ENCODE data around the gene YIF1A. TPM values are rescaled to one million over a fixed set of nuclear protein-coding genes. Genes with fewer than 3 reads are reported as not detected.
"Not testable (repeated sequence)": the region's sequence is repeated elsewhere in the genome, so short reads cannot be mapped to it uniquely, and the experiment has no call there.

The YIF1A gene
- polyA plus RNA-seq, 1 donor (not counting 4 experiments of a cell fraction or from before 2014, with no cell fraction given), result 80.3 TPM

- no peak for FAIRE-seq
- no peaks in the 10 kb centered on the region for H3K9me1 ChIP-seq (ENCODE audit: control insufficient read depth, extremely low read depth, insufficient read depth, low read length)
- H3K4me2 ChIP-seq (ENCODE audit: control insufficient read depth, extremely low read depth, insufficient read depth, low read depth, low read length), result no peak overlapping the region
- H3K4me3 ChIP-seq (ENCODE audit: control insufficient read depth in 2 of 3, extremely low read depth in 1 of 3, insufficient read depth in 2 of 3, low read depth in 1 of 3, low read length in 3 of 3), result no peak overlapping the region
- H2AFZ ChIP-seq (ENCODE audit: control insufficient read depth, low read length), result no peak overlapping the region
- no peak overlapping the region for H3K9ac ChIP-seq (ENCODE audit: control insufficient read depth, extremely low read depth, insufficient read depth, low read length)
- H3K9me3 ChIP-seq (ENCODE audit: control insufficient read depth, low read depth, low read length), result no peaks in the 10 kb centered on the region
- peaks cover 36% of the 10 kb centered on the region for H3K4me1 ChIP-seq (ENCODE audit: control insufficient read depth, extremely low read depth, insufficient read depth, low read length)
- no peaks in the 10 kb centered on the region for H3K27me3 ChIP-seq (ENCODE audit: control insufficient read depth, extremely low read depth, insufficient read depth, low read length)
- no peak for DNase-seq (ENCODE audit: low read depth, low spot score)
- H3K27ac ChIP-seq (ENCODE audit: control insufficient read depth, insufficient read depth, low read length), result no peak overlapping the region
- no peak for TF ChIP-seq EZH2 (IDR thresholded peaks at IDR 0.05; ENCODE audit: low read length)
- TF ChIP-seq, protein P1, sequence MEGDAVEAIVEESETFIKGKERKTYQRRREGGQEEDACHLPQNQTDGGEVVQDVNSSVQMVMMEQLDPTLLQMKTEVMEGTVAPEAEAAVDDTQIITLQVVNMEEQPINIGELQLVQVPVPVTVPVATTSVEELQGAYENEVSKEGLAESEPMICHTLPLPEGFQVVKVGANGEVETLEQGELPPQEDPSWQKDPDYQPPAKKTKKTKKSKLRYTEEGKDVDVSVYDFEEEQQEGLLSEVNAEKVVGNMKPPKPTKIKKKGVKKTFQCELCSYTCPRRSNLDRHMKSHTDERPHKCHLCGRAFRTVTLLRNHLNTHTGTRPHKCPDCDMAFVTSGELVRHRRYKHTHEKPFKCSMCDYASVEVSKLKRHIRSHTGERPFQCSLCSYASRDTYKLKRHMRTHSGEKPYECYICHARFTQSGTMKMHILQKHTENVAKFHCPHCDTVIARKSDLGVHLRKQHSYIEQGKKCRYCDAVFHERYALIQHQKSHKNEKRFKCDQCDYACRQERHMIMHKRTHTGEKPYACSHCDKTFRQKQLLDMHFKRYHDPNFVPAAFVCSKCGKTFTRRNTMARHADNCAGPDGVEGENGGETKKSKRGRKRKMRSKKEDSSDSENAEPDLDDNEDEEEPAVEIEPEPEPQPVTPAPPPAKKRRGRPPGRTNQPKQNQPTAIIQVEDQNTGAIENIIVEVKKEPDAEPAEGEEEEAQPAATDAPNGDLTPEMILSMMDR (optimal IDR thresholded peaks at IDR 0.05 in 1 of 3, IDR thresholded peaks at IDR 0.05 in 1 of 3, conservative IDR thresholded peaks at IDR 0.05 in 1 of 3; ENCODE audit: extremely low read depth in 1 of 3, insufficient read depth in 2 of 3, low read length in 3 of 3), result no peak
- no peaks in the 10 kb centered on the region for H3K79me2 ChIP-seq (ENCODE audit: control insufficient read depth, insufficient read depth, low read length)
- H4K20me1 ChIP-seq (ENCODE audit: control insufficient read depth, extremely low read depth, insufficient read depth, low read length), result no peaks in the 10 kb centered on the region
- dilution Hi-C loops (cut with MboI; ENCODE audit: extremely low pct_ligation_motif_present, low sequenced_read_pairs), result no loop called here
- H3K36me3 ChIP-seq (ENCODE audit: control insufficient read depth in 2 of 2, extremely low read depth in 1 of 2, insufficient read depth in 2 of 2, low read length in 2 of 2), result no peaks in the 10 kb centered on the region
Measured at GRCh38 chr11:66322732-66323427, 33.9 kb upstream of the YIF1A start.

- Histone ChIP-seq H3K9ac (ENCODE audit: control insufficient read depth, extremely low read depth, insufficient read depth, low read length) (no peak overlapping the region), H2AFZ (ENCODE audit: control insufficient read depth, low read length) (no peak overlapping the region), H3K79me2 (ENCODE audit: control insufficient read depth, insufficient read depth, low read length) (no peaks in the 10 kb centered on the region), H3K9me1 (ENCODE audit: control insufficient read depth, extremely low read depth, insufficient read depth, low read length) (no peaks in the 10 kb centered on the region), H3K27ac (ENCODE audit: control insufficient read depth, insufficient read depth, low read length) (no peak overlapping the region), H3K27me3 (ENCODE audit: control insufficient read depth, extremely low read depth, insufficient read depth, low read length) (peaks cover 1% of the 10 kb centered on the region), H3K4me3 (ENCODE audit: control insufficient read depth in 2 of 3, extremely low read depth in 1 of 3, insufficient read depth in 2 of 3, low read depth in 1 of 3, low read length in 3 of 3) (no peak overlapping the region), H4K20me1 (ENCODE audit: control insufficient read depth, extremely low read depth, insufficient read depth, low read length) (no peaks in the 10 kb centered on the region), H3K4me1 (ENCODE audit: control insufficient read depth, extremely low read depth, insufficient read depth, low read length) (peaks cover 28% of the 10 kb centered on the region), H3K4me2 (ENCODE audit: control insufficient read depth, extremely low read depth, insufficient read depth, low read depth, low read length) (no peak overlapping the region), H3K9me3 (ENCODE audit: control insufficient read depth, low read depth, low read length) (no peaks in the 10 kb centered on the region), H3K36me3 (ENCODE audit: control insufficient read depth in 2 of 2, extremely low read depth in 1 of 2, insufficient read depth in 2 of 2, low read length in 2 of 2) (no peaks in the 10 kb centered on the region)
- DNase-seq (ENCODE audit: low read depth, low spot score) (no peak), FAIRE-seq (no peak)
- TF ChIP-seq, protein P1 (optimal IDR thresholded peaks at IDR 0.05 in 1 of 3, IDR thresholded peaks at IDR 0.05 in 1 of 3, conservative IDR thresholded peaks at IDR 0.05 in 1 of 3; ENCODE audit: extremely low read depth in 1 of 3, insufficient read depth in 2 of 3, low read length in 3 of 3), result no peak
- TF ChIP-seq EZH2 (IDR thresholded peaks at IDR 0.05; ENCODE audit: low read length), result no peak
- dilution Hi-C loops (cut with MboI; ENCODE audit: extremely low pct_ligation_motif_present, low sequenced_read_pairs), result no loop called here
Measured at GRCh38 chr11:66321606-66322005, 32.7 kb upstream of the YIF1A start.

DNA sequence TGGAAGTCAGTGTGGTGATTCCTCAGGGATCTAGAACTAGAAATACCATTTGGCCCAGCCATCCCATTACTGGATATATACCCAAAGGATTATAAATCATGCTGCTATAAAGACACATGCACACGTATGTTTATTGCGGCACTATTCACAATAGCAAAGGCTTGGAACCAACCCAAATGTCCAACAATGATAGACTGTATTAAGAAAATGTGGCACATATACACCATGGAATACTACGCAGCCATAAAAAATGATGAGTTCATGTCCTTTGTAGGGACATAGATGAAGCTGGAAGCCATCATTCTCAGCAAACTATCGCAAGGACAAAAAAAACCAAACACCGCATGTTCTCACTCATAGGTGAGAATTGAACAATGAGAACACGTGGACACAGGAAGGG is 31.8 kb upstream of the YIF1A start:
- H4K20me1 ChIP-seq (ENCODE audit: control insufficient read depth, extremely low read depth, insufficient read depth, low read length); H3K9me1 ChIP-seq (ENCODE audit: control insufficient read depth, extremely low read depth, insufficient read depth, low read length); H3K9ac ChIP-seq (ENCODE audit: control insufficient read depth, extremely low read depth, insufficient read depth, low read length); H3K9me3 ChIP-seq (ENCODE audit: control insufficient read depth, low read depth, low read length); H3K79me2 ChIP-seq (ENCODE audit: control insufficient read depth, insufficient read depth, low read length); DNase-seq (ENCODE audit: low read depth, low spot score); dilution Hi-C loops (cut with MboI; ENCODE audit: extremely low pct_ligation_motif_present, low sequenced_read_pairs); H3K27ac ChIP-seq (ENCODE audit: control insufficient read depth, insufficient read depth, low read length); H2AFZ ChIP-seq (ENCODE audit: control insufficient read depth, low read length); H3K27me3 ChIP-seq (ENCODE audit: control insufficient read depth, extremely low read depth, insufficient read depth, low read length); H3K4me2 ChIP-seq (ENCODE audit: control insufficient read depth, extremely low read depth, insufficient read depth, low read depth, low read length); H3K36me3 ChIP-seq (ENCODE audit: control insufficient read depth in 2 of 2, extremely low read depth in 1 of 2, insufficient read depth in 2 of 2, low read length in 2 of 2); H3K4me3 ChIP-seq (ENCODE audit: control insufficient read depth in 2 of 3, extremely low read depth in 1 of 3, insufficient read depth in 2 of 3, low read depth in 1 of 3, low read length in 3 of 3); FAIRE-seq: not testable (repeated sequence)
- H3K4me1 ChIP-seq (ENCODE audit: control insufficient read depth, extremely low read depth, insufficient read depth, low read length), result peaks cover 25% of the 10 kb centered on the region

GRCh38 chr11:66320289-66320688 is 31.3 kb upstream of the YIF1A start:
- H3K4me3 ChIP-seq (ENCODE audit: control insufficient read depth in 2 of 3, extremely low read depth in 1 of 3, insufficient read depth in 2 of 3, low read depth in 1 of 3, low read length in 3 of 3); H3K36me3 ChIP-seq (ENCODE audit: control insufficient read depth in 2 of 2, extremely low read depth in 1 of 2, insufficient read depth in 2 of 2, low read length in 2 of 2); FAIRE-seq; DNase-seq (ENCODE audit: low read depth, low spot score); H3K27ac ChIP-seq (ENCODE audit: control insufficient read depth, insufficient read depth, low read length); H3K9me1 ChIP-seq (ENCODE audit: control insufficient read depth, extremely low read depth, insufficient read depth, low read length); H2AFZ ChIP-seq (ENCODE audit: control insufficient read depth, low read length); H3K9me3 ChIP-seq (ENCODE audit: control insufficient read depth, low read depth, low read length); H3K4me2 ChIP-seq (ENCODE audit: control insufficient read depth, extremely low read depth, insufficient read depth, low read depth, low read length); H3K9ac ChIP-seq (ENCODE audit: control insufficient read depth, extremely low read depth, insufficient read depth, low read length); dilution Hi-C loops (cut with MboI; ENCODE audit: extremely low pct_ligation_motif_present, low sequenced_read_pairs); H4K20me1 ChIP-seq (ENCODE audit: control insufficient read depth, extremely low read depth, insufficient read depth, low read length); H3K79me2 ChIP-seq (ENCODE audit: control insufficient read depth, insufficient read depth, low read length): not testable (repeated sequence)
- peaks cover 22% of the 10 kb centered on the region for H3K4me1 ChIP-seq (ENCODE audit: control insufficient read depth, extremely low read depth, insufficient read depth, low read length)
- H3K27me3 ChIP-seq (ENCODE audit: control insufficient read depth, extremely low read depth, insufficient read depth, low read length), result peaks cover 11% of the 10 kb centered on the region
